A673 (cell line): ENCODE measurements around the gene GABRG3. TPM values are rescaled to one million over a fixed set of nuclear protein-coding genes. Genes with fewer than 3 reads are reported as not detected.

Experiments used
- BruUV-seq: library from RNA; stranded (reverse); fragments of 400-500 nt; replicated peaks from 2 replicates; lab custom pipeline; 2021; lab: Mats Ljungman, UMichigan
- CTCF ChIA-PET: fragments of 300-600 bp; sonication (Branson Sonifier 250); formaldehyde crosslinking; loops from one replicate; lab custom pipeline; 2022; ENCODE audit warnings: antibody characterized with exemption; lab: Charles Lee
- POLR2A ChIA-PET: fragments of 300-600 bp; sonication (Branson Sonifier 250); formaldehyde crosslinking; loops from one replicate; lab custom pipeline; 2022; ENCODE audit warnings: antibody characterized with exemption; ENCODE audit not compliant: low non-redundant PET; lab: Charles Lee
- DNase-seq: peaks from one replicate; pipeline ENCODE4 v3.0.0-alpha.2; 2015; ENCODE audit warnings: low spot score
- H3K27ac ChIP-seq: fragments of 200-600 bp; sonication (generic); 2 replicates; pipeline ENCODE4 v1.5.1; 2016; ENCODE audit warnings: mixed run types, low read depth, mild to moderate bottlenecking, mixed read lengths, antibody characterized with exemption, low read length; ENCODE audit not compliant: poor library complexity, severe bottlenecking
- H3K27me3 ChIP-seq: fragments of 200-600 bp; sonication (generic); replicated peaks from 2 replicates; pipeline ENCODE4 v1.6.1; 2017; ENCODE audit warnings: mixed run types, low read depth, mild to moderate bottlenecking, mixed read lengths, antibody characterized with exemption, low read length; ENCODE audit not compliant: insufficient read depth, poor library complexity
- H3K36me3 ChIP-seq: fragments of 200-600 bp; sonication (generic); 2 replicates; pipeline ENCODE4 v1.6.1; 2016; ENCODE audit warnings: mixed run types, mild to moderate bottlenecking, mixed read lengths, antibody characterized with exemption, low read length; ENCODE audit not compliant: insufficient read depth, poor library complexity, severe bottlenecking
- H3K4me1 ChIP-seq: fragments of 200-600 bp; sonication (generic); 2 replicates; pipeline ENCODE4 v1.6.1; 2017; ENCODE audit warnings: mixed run types, mild to moderate bottlenecking, mixed read lengths, antibody characterized with exemption, low read length; ENCODE audit not compliant: insufficient read depth, poor library complexity, severe bottlenecking
- H3K4me3 ChIP-seq: fragments of 200-600 bp; sonication (generic); 2 replicates; pipeline ENCODE4 v1.5.1; 2016; ENCODE audit warnings: low read depth, mixed run types, mild to moderate bottlenecking, mixed read lengths, low read length; ENCODE audit not compliant: poor library complexity, severe bottlenecking
- H3K9me3 ChIP-seq: fragments of 200-600 bp; sonication (generic); 2 replicates; pipeline ENCODE4 v1.6.1; 2016; ENCODE audit warnings: mixed run types, low read depth, mild to moderate bottlenecking, mixed read lengths, antibody characterized with exemption, low read length; ENCODE audit not compliant: poor library complexity, severe bottlenecking
- EZH2 ChIP-seq: fragments of 200-600 bp; sonication (generic); IDR thresholded peaks from 2 replicates; pipeline ENCODE4 v1.6.1; 2017; ENCODE audit warnings: borderline replicate concordance, low read depth, mild to moderate bottlenecking, mixed read lengths, antibody characterized with exemption, low read length; ENCODE audit not compliant: poor library complexity, severe bottlenecking
- intact Hi-C: fragments of 100-400 bp; cut with micrococcal nuclease; formaldehyde crosslinking; loops from one replicate; pipeline ENCODE4 v1.10.0; 2022; ENCODE audit not compliant: unreplicated experiment
- total RNA-seq: library from RNA; stranded (reverse); gene quantifications from 2 replicates; pipeline ENCODE4 v1.2.3, GENCODE V29; 2021
- TF ChIP-seq, protein P1 (sequence below): fragments of 300-800, 200-600 bp; sonication (generic); conservative IDR thresholded peaks from 2 replicates; pipeline ENCODE4 v1.5.1; 2017; ENCODE audit warnings: low read depth, mild to moderate bottlenecking, antibody characterized with exemption, low read length, moderate library complexity, mixed read lengths

Gene GABRG3
- total RNA-seq, 1 experiment from 2014 or later = not detected

DNA sequence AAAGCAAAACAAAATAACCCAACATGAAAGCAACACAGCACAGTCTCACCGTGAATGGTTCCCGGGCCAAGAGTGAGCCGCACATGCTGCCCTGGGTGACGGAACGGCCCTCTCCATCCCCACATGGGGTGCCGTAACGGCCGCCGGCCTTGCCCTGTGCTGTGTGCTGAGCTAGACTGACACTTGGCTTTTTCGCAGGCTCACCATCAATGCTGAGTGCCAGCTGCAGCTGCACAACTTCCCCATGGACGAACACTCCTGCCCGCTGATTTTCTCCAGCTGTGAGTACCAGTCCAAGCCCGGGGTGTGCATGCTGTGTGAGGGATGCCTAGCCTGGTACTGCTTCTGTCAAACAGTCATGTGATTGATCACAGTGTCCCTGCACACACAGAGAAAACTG, 357.6 kb downstream of the GABRG3 start:
- intact Hi-C loops = no loop called here
- no peak for DNase-seq
- no peaks in the 10 kb centered on the region for H3K4me1 ChIP-seq
- peaks cover 60% of the 10 kb centered on the region for H3K9me3 ChIP-seq
- no peaks in the 10 kb centered on the region for H3K27me3 ChIP-seq
- no TSS peak for BruUV-seq
- CTCF ChIA-PET = no interaction called here
- TF ChIP-seq, protein P1, sequence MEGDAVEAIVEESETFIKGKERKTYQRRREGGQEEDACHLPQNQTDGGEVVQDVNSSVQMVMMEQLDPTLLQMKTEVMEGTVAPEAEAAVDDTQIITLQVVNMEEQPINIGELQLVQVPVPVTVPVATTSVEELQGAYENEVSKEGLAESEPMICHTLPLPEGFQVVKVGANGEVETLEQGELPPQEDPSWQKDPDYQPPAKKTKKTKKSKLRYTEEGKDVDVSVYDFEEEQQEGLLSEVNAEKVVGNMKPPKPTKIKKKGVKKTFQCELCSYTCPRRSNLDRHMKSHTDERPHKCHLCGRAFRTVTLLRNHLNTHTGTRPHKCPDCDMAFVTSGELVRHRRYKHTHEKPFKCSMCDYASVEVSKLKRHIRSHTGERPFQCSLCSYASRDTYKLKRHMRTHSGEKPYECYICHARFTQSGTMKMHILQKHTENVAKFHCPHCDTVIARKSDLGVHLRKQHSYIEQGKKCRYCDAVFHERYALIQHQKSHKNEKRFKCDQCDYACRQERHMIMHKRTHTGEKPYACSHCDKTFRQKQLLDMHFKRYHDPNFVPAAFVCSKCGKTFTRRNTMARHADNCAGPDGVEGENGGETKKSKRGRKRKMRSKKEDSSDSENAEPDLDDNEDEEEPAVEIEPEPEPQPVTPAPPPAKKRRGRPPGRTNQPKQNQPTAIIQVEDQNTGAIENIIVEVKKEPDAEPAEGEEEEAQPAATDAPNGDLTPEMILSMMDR = no peak
- TF ChIP-seq EZH2 = no peak
- no peak overlapping the region for H3K27ac ChIP-seq
- no peaks in the 10 kb centered on the region for H3K36me3 ChIP-seq
- POLR2A ChIA-PET = no interaction called here
- no peak overlapping the region for H3K4me3 ChIP-seq

DNA sequence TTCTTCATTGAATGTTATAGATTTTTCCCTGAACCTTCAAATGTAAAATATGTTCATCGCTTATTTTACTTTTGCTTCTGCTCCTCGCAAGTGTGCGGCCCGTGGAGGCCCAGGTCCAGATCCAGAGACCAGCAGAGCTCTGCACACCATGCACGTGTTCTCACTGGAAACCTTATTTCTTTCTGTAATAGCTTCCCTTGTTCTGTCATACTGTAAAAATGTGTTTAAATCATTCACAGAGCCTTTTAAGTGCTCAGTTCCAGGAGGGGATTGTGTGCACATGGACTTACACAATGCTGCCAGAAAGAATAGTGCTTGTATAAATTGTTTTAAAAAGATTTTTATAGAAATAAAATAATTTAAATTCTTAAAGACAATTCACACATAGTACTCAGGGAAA, 359.3 kb downstream of the GABRG3 start:
- Histone ChIP-seq H3K36me3 (no peaks in the 10 kb centered on the region), H3K4me3 (no peak overlapping the region), H3K27me3 (no peaks in the 10 kb centered on the region), H3K27ac (no peak overlapping the region), H3K4me1 (no peaks in the 10 kb centered on the region), H3K9me3 (peaks cover 60% of the 10 kb centered on the region)
- POLR2A ChIA-PET = no interaction called here
- no TSS peak for BruUV-seq
- intact Hi-C loops = no loop called here
- CTCF ChIA-PET = no interaction called here
- DNase-seq = no peak
- TF ChIP-seq, protein P1 = no peak
- TF ChIP-seq EZH2 = no peak

DNA sequence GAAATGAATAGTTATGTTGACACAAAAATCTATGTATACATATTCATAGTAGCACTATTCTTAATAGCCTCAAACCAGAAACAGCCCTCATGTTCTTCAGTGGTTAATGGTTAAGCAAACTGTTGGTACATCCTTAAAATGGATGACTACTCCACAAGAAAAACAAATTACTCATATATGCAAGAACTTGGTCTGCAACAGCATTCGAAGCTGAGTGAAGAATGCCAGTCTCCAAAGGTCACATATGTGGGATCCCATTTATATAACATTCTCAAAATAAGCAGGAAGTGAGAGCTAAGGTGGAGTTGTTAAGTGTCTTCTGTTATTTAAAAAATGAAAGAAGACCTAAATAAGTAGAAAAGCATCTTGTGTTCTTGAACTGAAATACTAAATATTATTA, 365.7 kb downstream of the GABRG3 start:
- TF ChIP-seq, protein P1 = no peak
- no peak for TF ChIP-seq EZH2
- no TSS peak for BruUV-seq
- no peaks in the 10 kb centered on the region for H3K27me3 ChIP-seq
- intact Hi-C loops = no loop called here
- H3K27ac ChIP-seq = no peak overlapping the region
- peaks cover 49% of the 10 kb centered on the region for H3K9me3 ChIP-seq
- CTCF ChIA-PET = no interaction called here
- no peaks in the 10 kb centered on the region for H3K36me3 ChIP-seq
- DNase-seq = no peak
- H3K4me3 ChIP-seq = no peak overlapping the region
- H3K4me1 ChIP-seq = no peaks in the 10 kb centered on the region
- POLR2A ChIA-PET = no interaction called here
